ENCODE measurements around the gene MRPS11. TPM values are rescaled to one million over a fixed set of nuclear protein-coding genes. Genes with fewer than 3 reads are reported as not detected.

The MRPS11 gene
- total RNA-seq, 4 donors from 2014 or later, result 33.5 to 47.8 (median 45.2) TPM

DNA sequence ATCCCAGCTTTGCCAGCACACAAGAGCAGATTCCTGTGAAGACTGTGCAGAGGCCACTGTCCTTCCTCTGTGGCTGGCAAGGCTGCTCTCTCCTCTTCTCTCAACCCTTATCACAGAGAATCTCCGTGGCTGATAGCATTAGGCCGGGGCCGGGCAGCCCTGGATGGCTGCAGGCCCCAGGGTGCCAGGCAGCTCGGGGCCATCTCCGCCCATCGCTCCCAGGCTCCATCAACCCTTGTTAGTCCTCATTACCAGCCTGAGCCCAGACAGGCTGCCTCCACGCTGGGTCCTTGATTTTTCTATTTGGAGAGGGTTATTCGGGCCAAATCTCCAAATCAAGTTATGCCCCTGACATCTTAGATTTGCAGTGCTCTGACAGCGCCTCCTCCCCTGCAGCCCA is 39.5 kb upstream of the MRPS11 start:
- no peak for DNase-seq
- TF ChIP-seq, protein P1, sequence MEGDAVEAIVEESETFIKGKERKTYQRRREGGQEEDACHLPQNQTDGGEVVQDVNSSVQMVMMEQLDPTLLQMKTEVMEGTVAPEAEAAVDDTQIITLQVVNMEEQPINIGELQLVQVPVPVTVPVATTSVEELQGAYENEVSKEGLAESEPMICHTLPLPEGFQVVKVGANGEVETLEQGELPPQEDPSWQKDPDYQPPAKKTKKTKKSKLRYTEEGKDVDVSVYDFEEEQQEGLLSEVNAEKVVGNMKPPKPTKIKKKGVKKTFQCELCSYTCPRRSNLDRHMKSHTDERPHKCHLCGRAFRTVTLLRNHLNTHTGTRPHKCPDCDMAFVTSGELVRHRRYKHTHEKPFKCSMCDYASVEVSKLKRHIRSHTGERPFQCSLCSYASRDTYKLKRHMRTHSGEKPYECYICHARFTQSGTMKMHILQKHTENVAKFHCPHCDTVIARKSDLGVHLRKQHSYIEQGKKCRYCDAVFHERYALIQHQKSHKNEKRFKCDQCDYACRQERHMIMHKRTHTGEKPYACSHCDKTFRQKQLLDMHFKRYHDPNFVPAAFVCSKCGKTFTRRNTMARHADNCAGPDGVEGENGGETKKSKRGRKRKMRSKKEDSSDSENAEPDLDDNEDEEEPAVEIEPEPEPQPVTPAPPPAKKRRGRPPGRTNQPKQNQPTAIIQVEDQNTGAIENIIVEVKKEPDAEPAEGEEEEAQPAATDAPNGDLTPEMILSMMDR (IDR thresholded peaks at IDR 0.05 in 4 of 5, conservative IDR thresholded peaks at IDR 0.05 in 1 of 5), result no peak
- no peak for TF ChIP-seq POLR2A (IDR thresholded peaks at IDR 0.05)
- H3K27me3 ChIP-seq, result no peaks in the 10 kb centered on the region
- H3K27ac ChIP-seq, result no peak overlapping the region
- H3K4me3 ChIP-seq, result no peak overlapping the region
- H3K4me1 ChIP-seq, result no peaks in the 10 kb centered on the region
- H3K36me3 ChIP-seq, result no peaks in the 10 kb centered on the region
- no peak for ATAC-seq
- intact Hi-C loops (cut with DNase I; ENCODE audit: low total_unique reads) (no loop called here), in situ Hi-C loops (cut with MboI; ENCODE audit: low sequenced_read_pairs in 4 of 4) (loop anchor here in 1 of 4 donors (10.0 kb wide), 1 partner anchor 67 kb away; no protein-coding TSS in a partner anchor)
- H3K9me3 ChIP-seq, result no peaks in the 10 kb centered on the region

DNA sequence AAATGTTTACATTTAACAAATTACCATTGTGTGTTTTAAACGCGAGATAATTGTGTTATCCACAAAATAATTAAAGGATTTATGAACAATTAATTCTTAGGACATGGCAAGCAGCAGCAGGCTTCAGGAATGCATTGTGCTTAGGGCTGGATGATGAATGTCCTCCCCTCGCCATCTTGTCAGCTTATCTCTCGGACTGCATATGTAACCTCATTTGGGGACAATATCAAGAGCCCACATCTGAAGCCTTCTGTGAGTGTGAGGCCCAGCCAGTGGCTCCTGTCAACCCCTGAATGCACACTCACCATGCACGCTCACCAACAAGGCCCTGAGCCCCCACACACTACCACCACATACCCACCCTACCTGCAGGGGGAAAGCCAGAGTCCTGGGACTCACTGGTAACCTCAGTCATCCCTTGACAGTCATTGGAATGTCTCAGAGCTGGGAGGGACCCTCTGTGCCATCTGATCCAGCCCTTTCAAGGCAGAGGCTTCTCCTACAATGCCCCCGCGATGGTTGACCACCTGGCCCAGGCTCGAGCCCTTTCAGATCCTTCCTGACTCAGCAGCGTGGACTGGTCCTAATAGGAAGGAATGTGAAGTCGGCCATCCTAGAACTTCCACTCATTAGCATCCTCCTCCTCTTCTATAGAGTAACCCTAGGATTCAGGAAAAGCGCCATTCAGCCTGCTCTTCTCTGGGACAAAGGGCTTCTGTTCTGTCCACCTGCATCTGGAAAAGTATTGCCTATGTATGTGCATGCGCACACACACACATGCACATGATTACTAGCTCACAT is 38.5 kb upstream of the MRPS11 start:
- no peaks in the 10 kb centered on the region for H3K36me3 ChIP-seq
- TF ChIP-seq POLR2A (IDR thresholded peaks at IDR 0.05), result no peak
- TF ChIP-seq, protein P1 (IDR thresholded peaks at IDR 0.05 in 4 of 5, conservative IDR thresholded peaks at IDR 0.05 in 1 of 5), result no peak
- intact Hi-C loops (cut with DNase I; ENCODE audit: low total_unique reads) (no loop called here), in situ Hi-C loops (cut with MboI; ENCODE audit: low sequenced_read_pairs in 4 of 4) (loop anchor here in 1 of 4 donors (10.0 kb wide), 1 partner anchor 66 kb away; no protein-coding TSS in a partner anchor)
- no peak for ATAC-seq
- H3K4me3 ChIP-seq, result no peak overlapping the region
- no peak overlapping the region for H3K27ac ChIP-seq
- DNase-seq, result no peak
- H3K4me1 ChIP-seq, result no peaks in the 10 kb centered on the region
- H3K27me3 ChIP-seq, result no peaks in the 10 kb centered on the region
- H3K9me3 ChIP-seq, result no peaks in the 10 kb centered on the region

DNA sequence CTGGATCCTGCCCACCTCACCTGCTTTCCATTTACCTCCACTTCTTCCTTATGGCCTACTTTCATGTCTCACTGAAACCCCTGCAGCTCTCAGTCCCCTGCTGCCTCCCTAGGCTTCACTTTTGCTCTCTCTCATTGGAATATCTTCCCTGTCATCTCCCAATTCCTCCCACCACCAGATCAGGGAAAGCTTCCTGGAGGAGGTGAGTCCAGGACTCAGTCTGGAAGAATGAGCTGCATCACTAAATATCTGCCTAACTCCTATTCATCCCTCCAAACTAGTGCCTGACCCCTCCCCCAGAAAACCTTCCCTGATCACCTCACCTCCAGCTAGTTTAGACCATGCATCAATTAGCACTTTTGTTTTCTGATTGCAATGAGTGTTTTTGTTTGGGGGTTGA is 37.5 kb upstream of the MRPS11 start:
- in situ Hi-C loops (cut with MboI; ENCODE audit: low sequenced_read_pairs in 4 of 4), result no loop called here
- TF ChIP-seq, protein P1 (IDR thresholded peaks at IDR 0.05 in 4 of 5, conservative IDR thresholded peaks at IDR 0.05 in 1 of 5), result no peak
- TF ChIP-seq POLR2A (IDR thresholded peaks at IDR 0.05), result no peak

DNA sequence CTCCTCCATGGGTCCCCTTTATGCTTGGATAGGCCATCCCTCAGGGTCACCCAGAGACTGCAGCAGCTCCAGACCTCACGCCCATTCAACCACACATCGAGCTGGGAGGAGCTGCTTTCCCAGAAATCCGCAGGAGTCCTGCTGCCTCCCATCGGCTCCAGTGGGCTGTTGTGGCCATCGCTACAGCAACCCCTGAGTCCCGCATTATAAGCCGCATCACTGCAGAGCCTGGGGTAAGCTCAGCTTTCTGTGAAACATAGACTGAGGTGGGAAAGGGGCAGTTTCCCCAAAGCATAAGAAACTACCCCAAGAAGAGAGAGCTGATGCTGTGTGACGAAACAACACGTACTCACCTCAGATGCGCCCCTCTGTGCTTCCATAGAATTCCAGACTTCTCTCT is 36.1 kb upstream of the MRPS11 start:
- no peaks in the 10 kb centered on the region for H3K4me1 ChIP-seq
- DNase-seq (no peak), ATAC-seq (no peak)
- no peak overlapping the region for H3K27ac ChIP-seq
- intact Hi-C loops (cut with DNase I; ENCODE audit: low total_unique reads) (no loop called here), in situ Hi-C loops (cut with MboI; ENCODE audit: low sequenced_read_pairs in 4 of 4) (no loop called here)
- no peak for TF ChIP-seq POLR2A (IDR thresholded peaks at IDR 0.05)
- TF ChIP-seq, protein P1 (IDR thresholded peaks at IDR 0.05 in 4 of 5, conservative IDR thresholded peaks at IDR 0.05 in 1 of 5), result no peak
- H3K36me3 ChIP-seq, result no peaks in the 10 kb centered on the region
- H3K27me3 ChIP-seq, result peaks cover 0 to under 1% (median 0%) of the 10 kb centered on the region in 3 donors
- no peak overlapping the region for H3K4me3 ChIP-seq
- no peaks in the 10 kb centered on the region for H3K9me3 ChIP-seq

More for the DNA sequence above, 37.5 kb upstream of the MRPS11 start:
- H3K27me3 ChIP-seq, result no peaks in the 10 kb centered on the region
- intact Hi-C loops (cut with DNase I; ENCODE audit: low total_unique reads), result no loop called here
- H3K4me3 ChIP-seq, result no peak overlapping the region
- ATAC-seq (no peak), DNase-seq (no peak)
- H3K4me1 ChIP-seq, result no peaks in the 10 kb centered on the region
- no peaks in the 10 kb centered on the region for H3K36me3 ChIP-seq
- no peak overlapping the region for H3K27ac ChIP-seq
- no peaks in the 10 kb centered on the region for H3K9me3 ChIP-seq
